K562 (cell line): ENCODE results near the gene SLC9A1. TPM values are rescaled to one million over a fixed set of nuclear protein-coding genes. Genes with fewer than 3 reads are reported as not detected.

ENCODE experiments used
- ARNT ChIP-seq, 2 experiments: fragments of 450-650 bp; IDR thresholded peaks; 2 replicates each; pipeline ENCODE4 v1.6.1; 2016; ENCODE audit warnings: mild to moderate bottlenecking in 1 of 2
- BHLHE40 ChIP-seq: IDR thresholded peaks from 2 replicates; pipeline ENCODE4 v1.6.1; 2011; ENCODE audit warnings: low read length, improper control_type of control experiment
- CREM ChIP-seq: IDR thresholded peaks from 2 replicates; pipeline ENCODE4 v1.6.1; 2014; ENCODE audit warnings: antibody characterized with exemption, low read depth
- JUN ChIP-seq, 2 experiments: sonication (generic) in 1 of 2; formaldehyde crosslinking in 1 of 2; IDR thresholded peaks; 2 replicates each; pipeline versions ENCODE4 v1.6.1 to v1.8.0; 2012 to 2022; ENCODE audit warnings: borderline replicate concordance in 2 of 2, mild to moderate bottlenecking in 2 of 2, improper control_type of control experiment in 1 of 2, low read depth in 1 of 2, low read length in 1 of 2, missing genetic modification reagents in 1 of 2
- JUND ChIP-seq, 2 experiments: IDR thresholded peaks; 2 replicates in 1 of 2; 3 replicates in 1 of 2; pipeline ENCODE4 v1.6.1; 2011; ENCODE audit warnings: borderline replicate concordance in 2 of 2, low read depth in 2 of 2, low read length in 2 of 2, improper control_type of control experiment in 1 of 2, missing biosample characterization in 1 of 2, missing genetic modification characterization in 1 of 2, missing genetic modification reagents in 1 of 2
- MYC ChIP-seq, 2 experiments: fragments of 250-450 bp in 1 of 2; sonication (Bioruptor Pico) in 1 of 2; IDR thresholded peaks; 2 replicates each; pipeline versions ENCODE4 v1.5.1 to v1.6.1; 2012 to 2021; ENCODE audit warnings: low read depth in 2 of 2, borderline replicate concordance in 1 of 2, improper control_type of control experiment in 1 of 2, low read length in 1 of 2, mild to moderate bottlenecking in 1 of 2, moderate library complexity in 1 of 2
- MYNN ChIP-seq, 2 experiments: sonication (generic); formaldehyde crosslinking in 1 of 2; IDR thresholded peaks; 2 replicates each; pipeline versions ENCODE4 v1.5.0 to v1.6.1; 2016 to 2020; ENCODE audit warnings: antibody characterized with exemption in 1 of 2, missing genetic modification reagents in 1 of 2
- PHF21A ChIP-seq: fragments of 450-650 bp; IDR thresholded peaks from 2 replicates; pipeline ENCODE4 v1.6.1; 2017; ENCODE audit warnings: low read depth, borderline replicate concordance
- ZNF24 ChIP-seq: fragments of 450-650 bp; IDR thresholded peaks from 2 replicates; pipeline ENCODE4 v1.6.1; 2016
- ZNF263 ChIP-seq: sonication (generic); formaldehyde crosslinking; IDR thresholded peaks from 2 replicates; pipeline ENCODE4 v1.8.0; 2022; ENCODE audit warnings: mild to moderate bottlenecking, missing genetic modification reagents, borderline replicate concordance
- polyA plus RNA-seq, 8 experiments: library from polyadenylated mRNA; depleted of rRNA in 4 of 8; stranded (reverse) in 5 of 8; unstranded in 3 of 8; fragments of >200 nt; fragmentation: Nextera tagmentation in 2 of 8; fragmentation: Illumina TruSeq in 1 of 8; extraction: Ambion mirVana in 2 of 8; extraction: Trizol in 1 of 8; gene quantifications; 2 replicates each; pipeline versions ENCODE4 v1.2.1 to v1.2.3, GENCODE V29; 2011 to 2014; ENCODE audit warnings: inconsistent platforms in 1 of 8, missing spikeins in 1 of 8
- total RNA-seq, 7 experiments: library from RNA; depleted of rRNA in 6 of 7; stranded (reverse); fragments of >200 nt in 6 of 7; fragmentation: Illumina TruSeq in 2 of 7; extraction: Trizol in 2 of 7; gene quantifications; 2 replicates each; pipeline versions ENCODE4 v1.2.1 to v1.2.3, GENCODE V29; 2011 to 2021; ENCODE audit warnings: low replicate concordance in 1 of 7
- TF ChIP-seq, protein P1 (sequence below): fragments of 450-650 bp; IDR thresholded peaks from 2 replicates; pipeline ENCODE4 v1.6.1; 2016; ENCODE audit warnings: antibody characterized with exemption
- TF ChIP-seq, protein P2 (sequence below), 3 experiments: IDR thresholded peaks in 2 of 3; conservative IDR thresholded peaks in 1 of 3; 2 replicates each; pipeline ENCODE4 v1.5.1; 2011 to 2012; ENCODE audit warnings: low read length in 3 of 3, mild to moderate bottlenecking in 3 of 3, control low read depth in 2 of 3, improper control_type of control experiment in 1 of 3, inconsistent platforms in 1 of 3, low read depth in 1 of 3, mixed read lengths in 1 of 3, moderate library complexity in 1 of 3; ENCODE audit not compliant: insufficient read depth in 2 of 3
- TF ChIP-seq, protein P3 (sequence below): sonication (generic); formaldehyde crosslinking; IDR thresholded peaks from 2 replicates; pipeline ENCODE4 v1.8.0; 2023; ENCODE audit warnings: mild to moderate bottlenecking, missing genetic modification reagents
- TF ChIP-seq, protein P4 (sequence below): fragments of 450-650 bp; formaldehyde crosslinking; IDR thresholded peaks from 2 replicates; pipeline ENCODE4 v1.4.0; 2020; ENCODE audit warnings: mild to moderate bottlenecking, moderate library complexity

The SLC9A1 gene
- total and polyA plus RNA-seq, 9 of the 15 experiments (the other 6 are each of a cell fraction or from before 2014, with no cell fraction given), result 0.59 to 14.4 (median 2.0) TPM

DNA sequence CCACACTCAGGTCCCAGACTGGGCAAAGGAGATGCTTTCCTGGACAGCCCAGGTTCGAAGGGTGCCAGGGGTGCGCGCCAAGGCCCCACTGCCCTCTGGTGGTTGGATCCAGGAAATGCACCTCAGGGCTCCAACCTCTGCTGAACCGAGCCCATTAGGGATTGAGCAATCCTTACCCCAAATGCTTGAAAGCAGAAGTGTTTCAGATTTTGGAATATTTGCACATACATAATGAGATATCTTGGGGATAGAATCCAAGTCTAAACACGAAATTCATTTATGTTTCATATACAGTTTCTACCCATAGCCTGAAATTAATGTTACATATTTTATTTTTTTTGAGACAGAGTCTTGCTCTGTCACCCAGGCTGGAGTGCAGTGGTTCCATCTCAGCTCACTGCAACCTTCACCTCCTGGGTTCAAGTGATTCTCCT, 57.4 kb downstream of the SLC9A1 start (continued):
- TF ChIP-seq, protein P1, sequence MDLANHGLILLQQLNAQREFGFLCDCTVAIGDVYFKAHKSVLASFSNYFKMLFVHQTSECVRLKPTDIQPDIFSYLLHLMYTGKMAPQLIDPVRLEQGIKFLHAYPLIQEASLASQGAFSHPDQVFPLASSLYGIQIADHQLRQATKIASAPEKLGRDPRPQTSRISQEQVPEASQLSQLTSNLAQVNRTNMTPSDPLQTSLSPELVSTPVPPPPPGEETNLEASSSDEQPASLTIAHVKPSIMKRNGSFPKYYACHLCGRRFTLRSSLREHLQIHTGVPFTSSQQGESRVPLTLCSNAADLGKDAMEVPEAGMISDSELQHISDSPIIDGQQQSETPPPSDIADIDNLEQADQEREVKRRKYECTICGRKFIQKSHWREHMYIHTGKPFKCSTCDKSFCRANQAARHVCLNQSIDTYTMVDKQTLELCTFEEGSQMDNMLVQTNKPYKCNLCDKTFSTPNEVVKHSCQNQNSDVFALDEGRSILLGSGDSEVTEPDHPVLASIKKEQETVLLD, result 0 out of 2 replicates have a peak, but pooled peaks have one; percentile 36
- TF ChIP-seq ZNF263 (CRISPR knock-in tag) (peak; percentile 40; the same call in 1 of the 2 replicates), ZNF24 (peak; percentile 66; the same call in 1 of the 2 replicates), PHF21A (no peak), JUND (IDR thresholded peaks at IDR 0.05; ENCODE audit: borderline replicate concordance, low read depth, low read length) (peak; percentile 61; the same call in 1 of the 2 replicates), JUND (tag; IDR thresholded peaks at IDR 0.05; ENCODE audit: borderline replicate concordance, low read depth, low read length) (no peak; the same call in 2 of the 3 replicates), BHLHE40 (peak; percentile 74), ARNT (IDR thresholded peaks at IDR 0.05) (0 out of 4 replicates have a peak, but pooled peaks of 1 of the 2 experiments have one; percentile 61), MYNN (IDR thresholded peaks at IDR 0.05) (peak; percentile 80), MYNN (CRISPR knock-in tag; IDR thresholded peaks at IDR 0.05) (no peak), CREM (peak; percentile 39; the same call in 1 of the 2 replicates), MYC (IDR thresholded peaks at IDR 0.05; ENCODE audit: low read depth, low read length) (peak; percentile 40; the same call in 1 of the 2 replicates), MYC (CRISPR knock-in tag; IDR thresholded peaks at IDR 0.05; ENCODE audit: borderline replicate concordance, low read depth) (no peak), JUN (IDR thresholded peaks at IDR 0.05; ENCODE audit: borderline replicate concordance, low read depth, low read length) (no peak), JUN (CRISPR knock-in tag; IDR thresholded peaks at IDR 0.05; ENCODE audit: borderline replicate concordance) (0 out of 2 replicates have a peak, but pooled peaks have one; percentile 40)
- TF ChIP-seq, protein P2, sequence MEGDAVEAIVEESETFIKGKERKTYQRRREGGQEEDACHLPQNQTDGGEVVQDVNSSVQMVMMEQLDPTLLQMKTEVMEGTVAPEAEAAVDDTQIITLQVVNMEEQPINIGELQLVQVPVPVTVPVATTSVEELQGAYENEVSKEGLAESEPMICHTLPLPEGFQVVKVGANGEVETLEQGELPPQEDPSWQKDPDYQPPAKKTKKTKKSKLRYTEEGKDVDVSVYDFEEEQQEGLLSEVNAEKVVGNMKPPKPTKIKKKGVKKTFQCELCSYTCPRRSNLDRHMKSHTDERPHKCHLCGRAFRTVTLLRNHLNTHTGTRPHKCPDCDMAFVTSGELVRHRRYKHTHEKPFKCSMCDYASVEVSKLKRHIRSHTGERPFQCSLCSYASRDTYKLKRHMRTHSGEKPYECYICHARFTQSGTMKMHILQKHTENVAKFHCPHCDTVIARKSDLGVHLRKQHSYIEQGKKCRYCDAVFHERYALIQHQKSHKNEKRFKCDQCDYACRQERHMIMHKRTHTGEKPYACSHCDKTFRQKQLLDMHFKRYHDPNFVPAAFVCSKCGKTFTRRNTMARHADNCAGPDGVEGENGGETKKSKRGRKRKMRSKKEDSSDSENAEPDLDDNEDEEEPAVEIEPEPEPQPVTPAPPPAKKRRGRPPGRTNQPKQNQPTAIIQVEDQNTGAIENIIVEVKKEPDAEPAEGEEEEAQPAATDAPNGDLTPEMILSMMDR (IDR thresholded peaks at IDR 0.05 in 2 of 3, conservative IDR thresholded peaks at IDR 0.05 in 1 of 3; ENCODE audit: insufficient read depth in 2 of 3, low read depth in 1 of 3, low read length in 3 of 3), result peak; percentile 98 to 99 (median 99)
- TF ChIP-seq, protein P3, sequence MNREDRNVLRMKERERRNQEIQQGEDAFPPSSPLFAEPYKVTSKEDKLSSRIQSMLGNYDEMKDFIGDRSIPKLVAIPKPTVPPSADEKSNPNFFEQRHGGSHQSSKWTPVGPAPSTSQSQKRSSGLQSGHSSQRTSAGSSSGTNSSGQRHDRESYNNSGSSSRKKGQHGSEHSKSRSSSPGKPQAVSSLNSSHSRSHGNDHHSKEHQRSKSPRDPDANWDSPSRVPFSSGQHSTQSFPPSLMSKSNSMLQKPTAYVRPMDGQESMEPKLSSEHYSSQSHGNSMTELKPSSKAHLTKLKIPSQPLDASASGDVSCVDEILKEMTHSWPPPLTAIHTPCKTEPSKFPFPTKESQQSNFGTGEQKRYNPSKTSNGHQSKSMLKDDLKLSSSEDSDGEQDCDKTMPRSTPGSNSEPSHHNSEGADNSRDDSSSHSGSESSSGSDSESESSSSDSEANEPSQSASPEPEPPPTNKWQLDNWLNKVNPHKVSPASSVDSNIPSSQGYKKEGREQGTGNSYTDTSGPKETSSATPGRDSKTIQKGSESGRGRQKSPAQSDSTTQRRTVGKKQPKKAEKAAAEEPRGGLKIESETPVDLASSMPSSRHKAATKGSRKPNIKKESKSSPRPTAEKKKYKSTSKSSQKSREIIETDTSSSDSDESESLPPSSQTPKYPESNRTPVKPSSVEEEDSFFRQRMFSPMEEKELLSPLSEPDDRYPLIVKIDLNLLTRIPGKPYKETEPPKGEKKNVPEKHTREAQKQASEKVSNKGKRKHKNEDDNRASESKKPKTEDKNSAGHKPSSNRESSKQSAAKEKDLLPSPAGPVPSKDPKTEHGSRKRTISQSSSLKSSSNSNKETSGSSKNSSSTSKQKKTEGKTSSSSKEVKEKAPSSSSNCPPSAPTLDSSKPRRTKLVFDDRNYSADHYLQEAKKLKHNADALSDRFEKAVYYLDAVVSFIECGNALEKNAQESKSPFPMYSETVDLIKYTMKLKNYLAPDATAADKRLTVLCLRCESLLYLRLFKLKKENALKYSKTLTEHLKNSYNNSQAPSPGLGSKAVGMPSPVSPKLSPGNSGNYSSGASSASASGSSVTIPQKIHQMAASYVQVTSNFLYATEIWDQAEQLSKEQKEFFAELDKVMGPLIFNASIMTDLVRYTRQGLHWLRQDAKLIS (CRISPR knock-in tag), result 0 out of 2 replicates have a peak, but pooled peaks have one; percentile 23
- TF ChIP-seq, protein P4, sequence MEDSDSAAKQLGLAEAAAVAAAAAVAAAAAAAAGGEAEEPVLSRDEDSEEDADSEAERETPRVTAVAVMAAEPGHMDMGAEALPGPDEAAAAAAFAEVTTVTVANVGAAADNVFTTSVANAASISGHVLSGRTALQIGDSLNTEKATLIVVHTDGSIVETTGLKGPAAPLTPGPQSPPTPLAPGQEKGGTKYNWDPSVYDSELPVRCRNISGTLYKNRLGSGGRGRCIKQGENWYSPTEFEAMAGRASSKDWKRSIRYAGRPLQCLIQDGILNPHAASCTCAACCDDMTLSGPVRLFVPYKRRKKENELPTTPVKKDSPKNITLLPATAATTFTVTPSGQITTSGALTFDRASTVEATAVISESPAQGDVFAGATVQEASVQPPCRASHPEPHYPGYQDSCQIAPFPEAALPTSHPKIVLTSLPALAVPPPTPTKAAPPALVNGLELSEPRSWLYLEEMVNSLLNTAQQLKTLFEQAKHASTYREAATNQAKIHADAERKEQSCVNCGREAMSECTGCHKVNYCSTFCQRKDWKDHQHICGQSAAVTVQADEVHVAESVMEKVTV, result peak; percentile 99
